PC-3 (cell line): ENCODE data around the gene DELE1. TPM values are rescaled to one million over a fixed set of nuclear protein-coding genes. Genes with fewer than 3 reads are reported as not detected.

Experiments used
- ATAC-seq: fragments of 200-7000 bp; cut with Tn5 transposase; 2 replicates; pipeline ENCODE4 v1.9.1; 2020; ENCODE audit warnings: mild to moderate bottlenecking, moderate library complexity
- BruUV-seq: library from RNA; stranded (reverse); fragments of 400-500 nt; replicated peaks from 2 replicates; lab custom pipeline; 2021; lab: Mats Ljungman, UMichigan
- CTCF ChIA-PET: fragments of 300-600 bp; sonication (Branson Sonifier 250); formaldehyde crosslinking; loops from one replicate; lab custom pipeline; 2022; ENCODE audit warnings: antibody characterized with exemption; lab: Charles Lee
- POLR2A ChIA-PET: fragments of 300-600 bp; sonication (Branson Sonifier 250); formaldehyde crosslinking; loops from one replicate; lab custom pipeline; 2022; ENCODE audit warnings: antibody characterized with exemption; ENCODE audit not compliant: unreplicated experiment; lab: Charles Lee
- DNase-seq: peaks from one replicate; pipeline ENCODE4 v3.0.0-alpha.2; 2015
- H2AFZ ChIP-seq: fragments of 300-600 bp; sonication (generic); 2 replicates; pipeline ENCODE4 v1.6.0; 2016; ENCODE audit warnings: antibody characterized with exemption, low read length
- H3F3A ChIP-seq: fragments of 300-600 bp; sonication (generic); one replicate; pipeline ENCODE4 v1.6.0; 2017; ENCODE audit warnings: antibody characterized with exemption, low read length, control low read depth, mild to moderate bottlenecking; ENCODE audit not compliant: unreplicated experiment
- H3K27ac ChIP-seq: fragments of 300-600 bp; sonication (generic); 2 replicates; pipeline ENCODE4 v1.5.1; 2016; ENCODE audit warnings: mild to moderate bottlenecking, low read length
- H3K27me3 ChIP-seq: fragments of 300-600 bp; sonication (generic); 2 replicates; pipeline ENCODE4 v1.6.1; 2016; ENCODE audit warnings: low read length, mixed read lengths
- H3K36me3 ChIP-seq: fragments of 300-600 bp; sonication (generic); 2 replicates; pipeline ENCODE4 v1.6.1; 2016; ENCODE audit warnings: low read depth, mixed run types, low read length, mixed read lengths
- H3K4me1 ChIP-seq: fragments of 300-600 bp; sonication (generic); 2 replicates; pipeline ENCODE4 v1.5.1; 2016; ENCODE audit warnings: low read length; ENCODE audit not compliant: insufficient read depth
- H3K4me2 ChIP-seq: fragments of 300-600 bp; sonication (generic); 2 replicates; pipeline ENCODE4 v1.6.0; 2016; ENCODE audit warnings: low read length
- H3K4me3 ChIP-seq: fragments of 300-600 bp; sonication (generic); 2 replicates; pipeline ENCODE4 v1.5.1; 2016; ENCODE audit warnings: mild to moderate bottlenecking, low read length, mixed read lengths
- H3K79me2 ChIP-seq: fragments of 300-600 bp; sonication (generic); 2 replicates; pipeline ENCODE4 v1.6.1; 2017; ENCODE audit warnings: low read length, mixed read lengths
- H3K9ac ChIP-seq: fragments of 300-600 bp; sonication (generic); 2 replicates; pipeline ENCODE4 v1.6.0; 2016; ENCODE audit warnings: mild to moderate bottlenecking, low read length
- H3K9me2 ChIP-seq: fragments of 300-600 bp; sonication (generic); replicated peaks from 2 replicates; pipeline ENCODE4 v1.6.1; 2016; ENCODE audit warnings: mixed run types, low read length, mixed read lengths
- H3K9me3 ChIP-seq: fragments of 300-600 bp; sonication (generic); 2 replicates; pipeline ENCODE4 v1.6.1; 2016; ENCODE audit warnings: low read length, mixed read lengths
- H4K20me1 ChIP-seq: fragments of 300-600 bp; sonication (generic); 2 replicates; pipeline ENCODE4 v1.6.1; 2016; ENCODE audit warnings: low read length, mixed read lengths
- EZH2 ChIP-seq: fragments of 300-600 bp; sonication (generic); IDR thresholded peaks from one replicate; pipeline ENCODE4 v1.6.1; 2017; ENCODE audit warnings: antibody characterized with exemption, mild to moderate bottlenecking, low read length; ENCODE audit not compliant: unreplicated experiment
- EZH2phosphoT487 ChIP-seq: fragments of 300-600 bp; sonication (generic); IDR thresholded peaks from 2 replicates; pipeline ENCODE4 v1.6.1; 2018; ENCODE audit warnings: mild to moderate bottlenecking, antibody characterized with exemption, low read length, borderline replicate concordance
- intact Hi-C: fragments of 100-400 bp; cut with micrococcal nuclease; formaldehyde crosslinking; loops from 2 replicates; pipeline ENCODE4 v1.9.0; 2023
- total RNA-seq: library from RNA; depleted of rRNA; stranded (reverse); fragments of >200 nt; gene quantifications from 2 replicates; pipeline ENCODE4 v1.2.3, GENCODE V29; 2014
- TF ChIP-seq, protein P1 (sequence below): fragments of 300-600 bp; sonication (generic); conservative IDR thresholded peaks from 2 replicates; pipeline ENCODE4 v1.5.1; 2017; ENCODE audit warnings: antibody characterized with exemption, low read depth, mild to moderate bottlenecking, low read length

The DELE1 gene
- total RNA-seq, 1 experiment from 2014 or later, result 46.6 TPM

DNA sequence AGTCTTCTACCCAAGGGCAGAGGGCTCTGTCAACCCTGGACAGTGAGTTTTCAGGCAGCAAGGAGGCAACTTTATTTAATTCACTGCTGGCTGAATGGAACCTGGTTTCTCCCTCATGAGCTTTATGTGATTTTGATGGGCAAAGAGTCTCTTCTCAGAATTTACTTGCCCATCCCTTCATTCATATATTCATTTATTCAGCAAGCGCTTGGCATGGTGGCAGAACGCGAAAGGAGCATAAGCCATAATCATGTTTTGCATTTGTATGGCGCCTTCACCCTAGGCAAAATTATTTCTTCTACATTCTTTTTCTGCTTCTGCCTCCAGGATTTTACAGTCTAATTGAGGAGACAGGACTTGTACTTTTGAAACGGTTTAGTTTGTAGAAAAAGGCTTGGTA lies 8.0 kb downstream of the DELE1 start:
- Histone ChIP-seq H3K36me3 (peaks cover 18% of the 10 kb centered on the region), H2AFZ (no peak overlapping the region), H3K9me3 (no peaks in the 10 kb centered on the region), H3K9me2 (no peaks in the 10 kb centered on the region), H3K4me1 (no peaks in the 10 kb centered on the region), H3K4me3 (no peak overlapping the region), H3K9ac (no peak overlapping the region), H4K20me1 (no peaks in the 10 kb centered on the region), H3K27ac (no peak overlapping the region), H3K27me3 (no peaks in the 10 kb centered on the region), H3F3A (no peaks in the 10 kb centered on the region), H3K4me2 (no peak overlapping the region), H3K79me2 (no peaks in the 10 kb centered on the region)
- CTCF ChIA-PET, result no interaction called here
- no TSS peak for BruUV-seq
- TF ChIP-seq EZH2phosphoT487, result no peak
- TF ChIP-seq, protein P1, sequence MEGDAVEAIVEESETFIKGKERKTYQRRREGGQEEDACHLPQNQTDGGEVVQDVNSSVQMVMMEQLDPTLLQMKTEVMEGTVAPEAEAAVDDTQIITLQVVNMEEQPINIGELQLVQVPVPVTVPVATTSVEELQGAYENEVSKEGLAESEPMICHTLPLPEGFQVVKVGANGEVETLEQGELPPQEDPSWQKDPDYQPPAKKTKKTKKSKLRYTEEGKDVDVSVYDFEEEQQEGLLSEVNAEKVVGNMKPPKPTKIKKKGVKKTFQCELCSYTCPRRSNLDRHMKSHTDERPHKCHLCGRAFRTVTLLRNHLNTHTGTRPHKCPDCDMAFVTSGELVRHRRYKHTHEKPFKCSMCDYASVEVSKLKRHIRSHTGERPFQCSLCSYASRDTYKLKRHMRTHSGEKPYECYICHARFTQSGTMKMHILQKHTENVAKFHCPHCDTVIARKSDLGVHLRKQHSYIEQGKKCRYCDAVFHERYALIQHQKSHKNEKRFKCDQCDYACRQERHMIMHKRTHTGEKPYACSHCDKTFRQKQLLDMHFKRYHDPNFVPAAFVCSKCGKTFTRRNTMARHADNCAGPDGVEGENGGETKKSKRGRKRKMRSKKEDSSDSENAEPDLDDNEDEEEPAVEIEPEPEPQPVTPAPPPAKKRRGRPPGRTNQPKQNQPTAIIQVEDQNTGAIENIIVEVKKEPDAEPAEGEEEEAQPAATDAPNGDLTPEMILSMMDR, result no peak
- no peak for TF ChIP-seq EZH2
- no peak for ATAC-seq
- intact Hi-C loops, result no loop called here
- POLR2A ChIA-PET, result no interaction called here
- DNase-seq, result no peak

GRCh38 chr5:141933151-141933550 lies 9.5 kb downstream of the DELE1 start:
- no peak overlapping the region for H3K9ac ChIP-seq
- ChIA-PET CTCF (no interaction called here), POLR2A (no interaction called here)
- BruUV-seq, result no TSS peak
- H3K9me2 ChIP-seq, result no peaks in the 10 kb centered on the region
- no peaks in the 10 kb centered on the region for H3F3A ChIP-seq
- no peaks in the 10 kb centered on the region for H3K9me3 ChIP-seq
- no peak for TF ChIP-seq EZH2phosphoT487
- no peak for TF ChIP-seq EZH2
- TF ChIP-seq, protein P1, result no peak
- intact Hi-C loops, result no loop called here
- no peak overlapping the region for H3K4me2 ChIP-seq
- H3K36me3 ChIP-seq, result peaks cover 15% of the 10 kb centered on the region
- DNase-seq (no peak), ATAC-seq (no peak)
- no peaks in the 10 kb centered on the region for H3K4me1 ChIP-seq
- H3K27ac ChIP-seq, result no peak overlapping the region
- H3K27me3 ChIP-seq, result no peaks in the 10 kb centered on the region
- no peaks in the 10 kb centered on the region for H4K20me1 ChIP-seq
- no peaks in the 10 kb centered on the region for H3K79me2 ChIP-seq
- H2AFZ ChIP-seq, result no peak overlapping the region
- H3K4me3 ChIP-seq, result no peak overlapping the region

- no peaks in the 10 kb centered on the region for H4K20me1 ChIP-seq
- H3K9me2 ChIP-seq, result no peaks in the 10 kb centered on the region
- intact Hi-C loops, result no loop called here
- no peak overlapping the region for H3K4me2 ChIP-seq
- no peak overlapping the region for H3K9ac ChIP-seq
- DNase-seq, result no peak
- H3K36me3 ChIP-seq, result peaks cover 9% of the 10 kb centered on the region
- TF ChIP-seq, protein P1, result no peak
- no peak for TF ChIP-seq EZH2
- no peak overlapping the region for H3K4me3 ChIP-seq
- no peak overlapping the region for H2AFZ ChIP-seq
- POLR2A ChIA-PET, result no interaction called here
- CTCF ChIA-PET, result interaction anchor here (0.6 kb wide), 1 partner anchor 270 kb away, joined by 3 read pairs; no protein-coding TSS in a partner anchor
- no peaks in the 10 kb centered on the region for H3K9me3 ChIP-seq
- no TSS peak for BruUV-seq
- no peaks in the 10 kb centered on the region for H3K79me2 ChIP-seq
- no peaks in the 10 kb centered on the region for H3K4me1 ChIP-seq
- H3K27me3 ChIP-seq, result no peaks in the 10 kb centered on the region
- no peak overlapping the region for H3K27ac ChIP-seq
- H3F3A ChIP-seq, result no peaks in the 10 kb centered on the region
- ATAC-seq, result no peak
These were observed 10.6 kb downstream of the DELE1 start for GRCh38 chr5:141934099-141934844.
